ENCODE measurements around the gene ABTB1. TPM values are rescaled to one million over a fixed set of nuclear protein-coding genes. Genes with fewer than 3 reads are reported as not detected.

ABTB1 gene
- total RNA-seq, 1 experiment from 2014 or later: 3.6 TPM

GRCh38 chr3:127723011-127723567 lies 50.3 kb downstream of the ABTB1 start:
- Histone ChIP-seq H2AFZ (ENCODE audit: low read length) (no peak overlapping the region), H4K20me1 (ENCODE audit: low read length) (no peaks in the 10 kb centered on the region), H3K9me2 (replicated peaks; ENCODE audit: low read length) (no peaks in the 10 kb centered on the region), H3K9me3 (ENCODE audit: low read length) (no peaks in the 10 kb centered on the region), H3K36me3 (ENCODE audit: low read depth, low read length) (no peaks in the 10 kb centered on the region; the same call in 1 of the 2 replicates), H3K27me3 (ENCODE audit: low read length) (no peaks in the 10 kb centered on the region), H3K4me1 (ENCODE audit: insufficient read depth, low read length) (no peaks in the 10 kb centered on the region), H3K4me3 (ENCODE audit: low read length) (no peak overlapping the region), H3K9ac (ENCODE audit: low read length) (no peak overlapping the region), H3F3A (ENCODE audit: low read length, unreplicated experiment) (no peaks in the 10 kb centered on the region), H3K27ac (ENCODE audit: low read length) (no peak overlapping the region), H3K79me2 (ENCODE audit: low read length) (no peaks in the 10 kb centered on the region), H3K4me2 (ENCODE audit: low read length) (no peak overlapping the region)
- ChIA-PET CTCF (no interaction called here), POLR2A (ENCODE audit: unreplicated experiment) (no interaction called here)
- TF ChIP-seq EZH2 (IDR thresholded peaks at IDR 0.05; ENCODE audit: low read length, unreplicated experiment) (no peak), EZH2phosphoT487 (IDR thresholded peaks at IDR 0.05; ENCODE audit: borderline replicate concordance, low read length) (no peak), CTCF (conservative IDR thresholded peaks at IDR 0.05; ENCODE audit: low read depth, low read length) (no peak)
- BruUV-seq (replicated peaks): no TSS peak
- DNase-seq: no peak
- ATAC-seq: no peak
- intact Hi-C loops (cut with micrococcal nuclease): no loop called here

- Histone ChIP-seq H3K27ac (ENCODE audit: low read length) (no peak overlapping the region), H3K79me2 (ENCODE audit: low read length) (no peaks in the 10 kb centered on the region), H3K9ac (ENCODE audit: low read length) (no peak overlapping the region), H4K20me1 (ENCODE audit: low read length) (no peaks in the 10 kb centered on the region), H3F3A (ENCODE audit: low read length, unreplicated experiment) (no peaks in the 10 kb centered on the region), H3K27me3 (ENCODE audit: low read length) (no peaks in the 10 kb centered on the region), H3K9me2 (replicated peaks; ENCODE audit: low read length) (no peaks in the 10 kb centered on the region), H3K4me3 (ENCODE audit: low read length) (no peak overlapping the region), H3K36me3 (ENCODE audit: low read depth, low read length) (no peaks in the 10 kb centered on the region; the same call in 1 of the 2 replicates), H3K4me1 (ENCODE audit: insufficient read depth, low read length) (no peaks in the 10 kb centered on the region), H3K4me2 (ENCODE audit: low read length) (no peak overlapping the region), H3K9me3 (ENCODE audit: low read length) (no peaks in the 10 kb centered on the region), H2AFZ (ENCODE audit: low read length) (no peak overlapping the region)
- BruUV-seq (replicated peaks): no TSS peak
- no peak for TF ChIP-seq CTCF (conservative IDR thresholded peaks at IDR 0.05; ENCODE audit: low read depth, low read length)
- TF ChIP-seq EZH2 (IDR thresholded peaks at IDR 0.05; ENCODE audit: low read length, unreplicated experiment): no peak
- TF ChIP-seq EZH2phosphoT487 (IDR thresholded peaks at IDR 0.05; ENCODE audit: borderline replicate concordance, low read length): no peak
- DNase-seq (no peak), ATAC-seq (no peak)
- ChIA-PET POLR2A (ENCODE audit: unreplicated experiment) (no interaction called here), CTCF (no interaction called here)
- intact Hi-C loops (cut with micrococcal nuclease): no loop called here
Observed at GRCh38 chr3:127726894-127727293, 54.1 kb downstream of the ABTB1 start.

- no TSS peak for BruUV-seq (replicated peaks)
- no peak overlapping the region for H3K4me3 ChIP-seq (ENCODE audit: low read length)
- DNase-seq (no peak), ATAC-seq (no peak)
- no peaks in the 10 kb centered on the region for H3F3A ChIP-seq (ENCODE audit: low read length, unreplicated experiment)
- no peak for TF ChIP-seq CTCF (conservative IDR thresholded peaks at IDR 0.05; ENCODE audit: low read depth, low read length)
- TF ChIP-seq EZH2 (IDR thresholded peaks at IDR 0.05; ENCODE audit: low read length, unreplicated experiment): no peak
- no peak for TF ChIP-seq EZH2phosphoT487 (IDR thresholded peaks at IDR 0.05; ENCODE audit: borderline replicate concordance, low read length)
- intact Hi-C loops (cut with micrococcal nuclease): no loop called here
- no peak overlapping the region for H3K4me2 ChIP-seq (ENCODE audit: low read length)
- H3K4me1 ChIP-seq (ENCODE audit: insufficient read depth, low read length): peaks cover 1% of the 10 kb centered on the region
- H3K27ac ChIP-seq (ENCODE audit: low read length): no peak overlapping the region
- POLR2A ChIA-PET (ENCODE audit: unreplicated experiment): no interaction called here
- CTCF ChIA-PET: no interaction called here
- H3K9me2 ChIP-seq (replicated peaks; ENCODE audit: low read length): no peaks in the 10 kb centered on the region
- no peaks in the 10 kb centered on the region for H3K27me3 ChIP-seq (ENCODE audit: low read length)
- no peaks in the 10 kb centered on the region; the same call in 1 of the 2 replicates for H3K36me3 ChIP-seq (ENCODE audit: low read depth, low read length)
- H2AFZ ChIP-seq (ENCODE audit: low read length): no peak overlapping the region
- no peak overlapping the region for H3K9ac ChIP-seq (ENCODE audit: low read length)
- H3K9me3 ChIP-seq (ENCODE audit: low read length): no peaks in the 10 kb centered on the region
- H4K20me1 ChIP-seq (ENCODE audit: low read length): no peaks in the 10 kb centered on the region
- H3K79me2 ChIP-seq (ENCODE audit: low read length): peaks cover 5% of the 10 kb centered on the region; the same call in 1 of the 2 replicates
Observed at GRCh38 chr3:127728417-127729015, 55.8 kb downstream of the ABTB1 start.
